Breast epithelium (tissue), 4 donors: ENCODE measurements around the gene ATL3. TPM values are rescaled to one million over a fixed set of nuclear protein-coding genes. Genes with fewer than 3 reads are reported as not detected.
"Not testable (repeated sequence)": the region's sequence is repeated elsewhere in the genome, so short reads cannot be mapped to it uniquely, and the experiment has no call there.

Experiments used
- DNase-seq, 2 donors: peaks; one replicate each; pipeline ENCODE4 v3.0.0-alpha.2; 2019; ENCODE audit warnings: low spot score in 2 of 2
- H3K27ac ChIP-seq, 2 donors: fragments of 200-600 bp; sonication (generic) in 1 of 2; one replicate each; pipeline ENCODE4 v1.5.1; 2016 to 2019; ENCODE audit warnings: mild to moderate bottlenecking in 1 of 2
- H3K27me3 ChIP-seq, 2 donors: fragments of 200-600 bp; sonication (generic) in 1 of 2; one replicate each; pipeline versions ENCODE4 v1.5.1 to v1.6.0; 2017 to 2019; ENCODE audit warnings: control low read depth in 1 of 2, mild to moderate bottlenecking in 1 of 2
- H3K36me3 ChIP-seq: fragments of 200-600 bp; one replicate; pipeline ENCODE4 v1.5.1; 2019
- H3K4me1 ChIP-seq, 2 donors: fragments of 200-600 bp; sonication (generic); one replicate each; pipeline ENCODE4 v1.5.1; 2016 to 2019; ENCODE audit warnings: control low read depth in 1 of 2
- H3K4me3 ChIP-seq, 3 donors: fragments of 200-600 bp; sonication (generic); 1 replicate in 2 of 3; 2 replicates in 1 of 3; pipeline ENCODE4 v1.5.1; 2016 to 2019; ENCODE audit warnings: mild to moderate bottlenecking in 3 of 3, moderate library complexity in 2 of 3
- H3K9me3 ChIP-seq, 2 donors: fragments of 200-600 bp; sonication (generic) in 1 of 2; one replicate each; pipeline ENCODE4 v1.5.1; 2016 to 2019; ENCODE audit warnings: control low read depth in 1 of 2
- POLR2AphosphoS5 ChIP-seq, 3 donors: sonication (generic); formaldehyde crosslinking; IDR thresholded peaks; one replicate each; pipeline ENCODE4 v1.6.1; 2017; ENCODE audit warnings: antibody characterized with exemption in 3 of 3
- intact Hi-C: fragments of 100-400 bp; cut with DNase I; formaldehyde crosslinking; loops from one replicate; pipeline ENCODE4 v1.15.1; 2023; ENCODE audit warnings: low total_unique reads
- total RNA-seq, 3 donors: library from RNA; depleted of rRNA; stranded (reverse); fragments of >200 nt; gene quantifications; one replicate each; pipeline ENCODE4 v1.1.0, GENCODE V29; 2016
- TF ChIP-seq, protein P1 (sequence below), 3 donors: fragments of 450-650 bp; IDR thresholded peaks; one replicate each; pipeline ENCODE4 v1.5.1; 2016 to 2017; ENCODE audit warnings: antibody characterized with exemption in 3 of 3, mild to moderate bottlenecking in 3 of 3, moderate library complexity in 3 of 3

ATL3 gene
- total RNA-seq, 3 donors from 2014 or later: 75.2 to 165 (median 77.3) TPM

DNA sequence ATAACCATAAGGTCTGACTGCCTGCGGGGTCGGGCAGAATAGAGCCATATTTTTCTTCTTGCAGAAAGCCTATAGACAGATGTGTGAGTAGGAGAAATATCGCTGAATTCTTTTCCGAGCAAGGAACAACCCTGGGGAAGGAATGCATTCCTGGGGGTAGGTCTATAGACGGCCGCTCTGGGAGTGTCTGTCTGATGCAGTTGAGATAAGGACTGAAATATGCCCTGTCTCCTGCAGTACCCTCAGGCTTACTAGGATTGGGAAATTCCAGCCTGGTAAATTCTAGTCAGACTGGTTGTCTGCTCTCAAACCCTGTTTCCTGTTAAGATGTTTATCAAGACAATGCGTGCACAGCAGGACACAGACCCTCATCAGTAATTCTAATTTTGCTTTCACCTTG, 90.0 kb downstream of the ATL3 start:
- H3K36me3 ChIP-seq, intact Hi-C loops, H3K27me3 ChIP-seq, H3K4me1 ChIP-seq: not testable (repeated sequence)
- TF ChIP-seq POLR2AphosphoS5 (IDR thresholded peaks at IDR 0.05): peak in 1 of 3 donors; percentile 16
- peak in 1 of 2 donors; percentile 31 for DNase-seq
- Histone ChIP-seq H3K9me3 (peaks cover 22 to 26% of the 10 kb centered on the region in 2 donors), H3K4me3 (peak overlapping the region in 1 of 3 donors; percentile 28), H3K27ac (peak overlapping the region; percentile 88 to 91)

DNA sequence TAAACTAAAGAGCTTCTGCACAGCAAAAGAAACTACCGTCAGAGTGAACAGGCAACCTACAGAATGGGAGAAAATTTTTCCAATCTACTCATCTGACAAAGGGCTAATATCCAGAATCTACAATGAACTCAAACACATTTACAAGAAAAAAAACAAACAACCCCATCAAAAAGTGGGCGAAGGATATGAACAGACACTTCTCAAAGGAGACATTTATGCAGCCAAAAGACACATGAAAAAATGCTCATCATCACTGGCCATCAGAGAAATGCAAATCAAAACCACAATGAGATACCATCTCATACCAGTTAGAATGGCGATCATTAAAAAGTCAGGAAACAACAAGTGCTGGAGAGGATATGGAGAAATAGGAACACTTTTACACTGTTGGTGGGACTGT, 92.3 kb downstream of the ATL3 start:
- H3K4me3 ChIP-seq, H3K27me3 ChIP-seq, H3K36me3 ChIP-seq, H3K27ac ChIP-seq, intact Hi-C loops, DNase-seq: not testable (repeated sequence)
- peaks cover 0 to 17% of the 10 kb centered on the region in 2 donors for H3K4me1 ChIP-seq
- H3K9me3 ChIP-seq: peaks cover 22 to 26% of the 10 kb centered on the region in 2 donors

DNA sequence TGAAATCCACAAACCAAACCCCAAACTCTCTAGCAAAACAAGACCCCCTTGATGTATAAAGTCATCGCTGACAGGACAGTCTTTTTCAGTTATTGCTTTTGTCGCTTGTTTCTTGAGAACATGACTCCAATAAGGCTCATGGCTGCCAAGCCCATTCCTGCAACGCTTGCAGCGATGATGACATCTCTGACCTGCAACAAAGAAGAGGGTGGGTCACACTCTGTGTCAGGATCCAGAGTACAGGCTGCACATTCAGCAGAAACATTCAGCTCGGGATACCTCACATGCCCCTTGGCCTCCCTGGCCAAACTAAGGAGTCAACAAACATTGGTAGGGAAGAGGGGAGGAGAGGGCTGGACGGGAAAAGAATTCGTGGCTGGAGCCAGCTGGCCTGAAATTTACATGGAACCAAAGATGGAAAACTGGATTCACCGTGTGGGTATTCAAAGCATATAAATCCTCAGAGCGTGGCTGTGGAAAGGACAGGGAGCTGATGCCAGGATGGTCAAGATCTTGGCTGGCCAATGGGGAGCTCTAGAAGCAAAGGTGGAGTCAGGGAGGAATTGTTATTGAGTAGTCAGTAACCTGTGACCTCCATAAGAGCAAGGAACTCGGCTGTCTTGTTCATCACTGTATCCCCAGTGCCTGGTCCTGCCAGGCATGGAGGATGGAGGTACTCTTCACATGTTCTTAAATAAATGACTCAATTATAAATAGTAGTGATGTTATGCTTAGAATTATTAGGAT, 96.1 kb downstream of the ATL3 start:
- Histone ChIP-seq H3K27me3 (no peaks in the 10 kb centered on the region), H3K9me3 (peaks cover 4 to 5% of the 10 kb centered on the region in 2 donors), H3K36me3 (no peaks in the 10 kb centered on the region), H3K27ac (peak overlapping the region; percentile 76 to 84), H3K4me3 (peak overlapping the region; percentile 5 to 47 (median 25)), H3K4me1 (peaks cover 0 to 20% of the 10 kb centered on the region in 2 donors)
- TF ChIP-seq, protein P1, sequence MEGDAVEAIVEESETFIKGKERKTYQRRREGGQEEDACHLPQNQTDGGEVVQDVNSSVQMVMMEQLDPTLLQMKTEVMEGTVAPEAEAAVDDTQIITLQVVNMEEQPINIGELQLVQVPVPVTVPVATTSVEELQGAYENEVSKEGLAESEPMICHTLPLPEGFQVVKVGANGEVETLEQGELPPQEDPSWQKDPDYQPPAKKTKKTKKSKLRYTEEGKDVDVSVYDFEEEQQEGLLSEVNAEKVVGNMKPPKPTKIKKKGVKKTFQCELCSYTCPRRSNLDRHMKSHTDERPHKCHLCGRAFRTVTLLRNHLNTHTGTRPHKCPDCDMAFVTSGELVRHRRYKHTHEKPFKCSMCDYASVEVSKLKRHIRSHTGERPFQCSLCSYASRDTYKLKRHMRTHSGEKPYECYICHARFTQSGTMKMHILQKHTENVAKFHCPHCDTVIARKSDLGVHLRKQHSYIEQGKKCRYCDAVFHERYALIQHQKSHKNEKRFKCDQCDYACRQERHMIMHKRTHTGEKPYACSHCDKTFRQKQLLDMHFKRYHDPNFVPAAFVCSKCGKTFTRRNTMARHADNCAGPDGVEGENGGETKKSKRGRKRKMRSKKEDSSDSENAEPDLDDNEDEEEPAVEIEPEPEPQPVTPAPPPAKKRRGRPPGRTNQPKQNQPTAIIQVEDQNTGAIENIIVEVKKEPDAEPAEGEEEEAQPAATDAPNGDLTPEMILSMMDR (IDR thresholded peaks at IDR 0.05): no peak
- peak; percentile 12 to 59 (median 20) for TF ChIP-seq POLR2AphosphoS5 (IDR thresholded peaks at IDR 0.05)
- intact Hi-C loops: no loop called here
- peak in 1 of 2 donors; percentile 65 for DNase-seq

Other genes with a start within 250 kb of the ATL3 start
- 10 to 100 TPM in 2 of 3 donors, 1 to 10 TPM in 1; 9.8 to 61.9 (median 11.9) TPM for gene PLAAT5, start 180.2 kb downstream of the ATL3 start, total RNA-seq
- gene LGALS12, start 165.3 kb downstream of the ATL3 start, total RNA-seq: 10 to 100 TPM in 2 of 3 donors, 1 to 10 TPM in 1; 6.6 to 82.6 (median 11.9) TPM
- gene PLAAT4, start 134.6 kb downstream of the ATL3 start, total RNA-seq: 10 to 100 TPM; 13.9 to 100.0 (median 95.3) TPM
- 1 to 10 TPM; 1.1 to 2.6 (median 2.0) TPM for gene PLAAT2, start 108.0 kb downstream of the ATL3 start, total RNA-seq
- gene PLAAT3, start 56.9 kb downstream of the ATL3 start, total RNA-seq: 100 to 1,000 TPM; 128 to 527 (median 204) TPM
- 100 to 1,000 TPM; 115 to 199 (median 162) TPM for gene RTN3, start 10.1 kb upstream of the ATL3 start, total RNA-seq
- gene ZFTA, start 97.4 kb upstream of the ATL3 start, total RNA-seq: 10 to 100 TPM in 1 of 3 donors, 1 to 10 TPM in 2; 8.8 to 12.5 (median 9.7) TPM
- gene SPINDOC, start 142.1 kb upstream of the ATL3 start, total RNA-seq: 10 to 100 TPM in 2 of 3 donors, 1 to 10 TPM in 1; 4.8 to 13.8 (median 12.1) TPM
- 10 to 100 TPM; 12.6 to 34.0 (median 22.3) TPM for gene MARK2, start 167.7 kb upstream of the ATL3 start, total RNA-seq
- gene RCOR2, start 245.8 kb upstream of the ATL3 start, total RNA-seq: under 1 TPM; 0.16 to 0.33 (median 0.29) TPM